Transverse colon (tissue), 4 donors: ENCODE results near the gene PPM1A.
"Not testable (repeated sequence)": the region's sequence is repeated elsewhere in the genome, so short reads cannot be mapped to it uniquely, and the experiment has no call there.

ENCODE experiments used
- EP300 ChIP-seq: sonication (generic); formaldehyde crosslinking; IDR thresholded peaks from one replicate; pipeline ENCODE4 v1.6.1; 2017; ENCODE audit warnings: antibody characterized with exemption, low read depth
- POLR2A ChIP-seq: fragments of 450-650 bp; IDR thresholded peaks from one replicate; pipeline ENCODE4 v1.6.1; 2016; ENCODE audit warnings: antibody characterized with exemption, mild to moderate bottlenecking, moderate library complexity
- POLR2AphosphoS5 ChIP-seq, 3 donors: sonication (generic); formaldehyde crosslinking; IDR thresholded peaks; one replicate each; pipeline ENCODE4 v1.6.1; 2016; ENCODE audit warnings: antibody characterized with exemption in 3 of 3
- TF ChIP-seq, protein P1 (sequence below), 5 experiments: fragments of 200-600 bp in 3 of 5; fragments of 450-650 bp in 2 of 5; sonication (generic) in 3 of 5; IDR thresholded peaks; 1 replicate in 2 of 5; 2 replicates in 3 of 5; pipeline ENCODE4 v1.5.1; 2016 to 2017; ENCODE audit warnings: antibody characterized with exemption in 5 of 5, inconsistent platforms in 3 of 5, mild to moderate bottlenecking in 2 of 5, moderate library complexity in 1 of 5

DNA sequence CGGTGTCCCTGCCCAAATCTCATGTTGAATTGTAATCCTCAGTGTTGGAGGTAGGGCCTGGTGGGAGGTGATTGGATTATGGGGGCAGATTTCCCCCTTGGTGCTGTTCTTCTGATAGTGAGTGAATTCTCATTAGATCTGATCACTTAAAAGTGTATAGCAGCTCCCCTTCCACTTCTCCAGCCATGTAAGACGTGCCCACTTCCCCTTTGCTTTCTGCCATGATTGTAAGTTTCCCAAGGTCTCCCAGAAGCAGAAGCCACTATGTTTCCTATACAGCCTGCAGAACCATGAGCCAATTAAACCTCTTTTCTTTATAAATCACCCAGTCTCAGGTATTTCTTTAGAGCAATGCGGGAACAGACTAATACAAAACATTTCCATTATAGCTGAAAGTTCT, 71.8 kb downstream of the PPM1A start:
- not testable (repeated sequence) for TF ChIP-seq POLR2AphosphoS5 (IDR thresholded peaks at IDR 0.05); POLR2A; EP300
- TF ChIP-seq, protein P1, sequence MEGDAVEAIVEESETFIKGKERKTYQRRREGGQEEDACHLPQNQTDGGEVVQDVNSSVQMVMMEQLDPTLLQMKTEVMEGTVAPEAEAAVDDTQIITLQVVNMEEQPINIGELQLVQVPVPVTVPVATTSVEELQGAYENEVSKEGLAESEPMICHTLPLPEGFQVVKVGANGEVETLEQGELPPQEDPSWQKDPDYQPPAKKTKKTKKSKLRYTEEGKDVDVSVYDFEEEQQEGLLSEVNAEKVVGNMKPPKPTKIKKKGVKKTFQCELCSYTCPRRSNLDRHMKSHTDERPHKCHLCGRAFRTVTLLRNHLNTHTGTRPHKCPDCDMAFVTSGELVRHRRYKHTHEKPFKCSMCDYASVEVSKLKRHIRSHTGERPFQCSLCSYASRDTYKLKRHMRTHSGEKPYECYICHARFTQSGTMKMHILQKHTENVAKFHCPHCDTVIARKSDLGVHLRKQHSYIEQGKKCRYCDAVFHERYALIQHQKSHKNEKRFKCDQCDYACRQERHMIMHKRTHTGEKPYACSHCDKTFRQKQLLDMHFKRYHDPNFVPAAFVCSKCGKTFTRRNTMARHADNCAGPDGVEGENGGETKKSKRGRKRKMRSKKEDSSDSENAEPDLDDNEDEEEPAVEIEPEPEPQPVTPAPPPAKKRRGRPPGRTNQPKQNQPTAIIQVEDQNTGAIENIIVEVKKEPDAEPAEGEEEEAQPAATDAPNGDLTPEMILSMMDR (IDR thresholded peaks at IDR 0.05): not testable (repeated sequence)
